SK-N-SH (cell line): ENCODE results near the gene TM7SF2. TPM values are rescaled to one million over a fixed set of nuclear protein-coding genes. Genes with fewer than 3 reads are reported as not detected.

ENCODE experiments used
- CTCF ChIA-PET: fragments of 300-600, 350-600 bp; formaldehyde crosslinking; extraction: SDS; loops from one replicate; lab custom pipeline; 2021; lab: Yijun Ruan, JAX
- POLR2A ChIA-PET: fragments of 350-600 bp; sonication (Branson Sonifier 250); formaldehyde crosslinking; extraction: SDS; loops from one replicate; lab custom pipeline; 2020; ENCODE audit warnings: antibody characterized with exemption, inconsistent platforms; lab: Yijun Ruan, JAX
- DNase-seq: peaks from one replicate; pipeline ENCODE4 v3.0.0; 2012
- H2AFZ ChIP-seq: fragments of 200-600 bp; sonication (generic); 2 replicates; pipeline ENCODE4 v1.8.1; 2016; ENCODE audit warnings: antibody characterized with exemption, mild to moderate bottlenecking, low read depth
- H3F3A ChIP-seq: fragments of 200-600 bp; sonication (generic); replicated peaks from 2 replicates; pipeline ENCODE3; 2016; ENCODE audit warnings: antibody characterized with exemption, mild to moderate bottlenecking; ENCODE audit not compliant: insufficient read depth
- H3K27ac ChIP-seq, 2 experiments: fragments of 200-500 bp in 1 of 2; fragments of 200-600 bp in 1 of 2; sonication (Bioruptor generic) in 1 of 2; sonication (generic), shearing (Covaris generic) in 1 of 2; 2 replicates each; pipeline versions ENCODE4 v1.5.1 to v1.6.1; 2014 to 2016; ENCODE audit warnings: low read depth in 2 of 2, inconsistent platforms in 1 of 2, low read length in 1 of 2, mild to moderate bottlenecking in 1 of 2, mixed read lengths in 1 of 2
- H3K27me3 ChIP-seq: fragments of 200-600 bp; sonication (generic), shearing (Covaris generic); 2 replicates; pipeline ENCODE4 v1.6.1; 2016; ENCODE audit warnings: mixed run types; ENCODE audit not compliant: insufficient read depth
- H3K36me3 ChIP-seq, 2 experiments: fragments of 200-500 bp in 1 of 2; fragments of 200-600 bp in 1 of 2; sonication (Bioruptor generic) in 1 of 2; sonication (generic) in 1 of 2; replicated peaks in 1 of 2; 2 replicates each; pipeline versions ENCODE3 to v1.5.1; 2014 to 2016; ENCODE audit warnings: low read length in 1 of 2, mild to moderate bottlenecking in 1 of 2; ENCODE audit not compliant: insufficient read depth in 2 of 2, control insufficient read depth in 1 of 2
- H3K4me1 ChIP-seq, 2 experiments: fragments of 200-500 bp in 1 of 2; fragments of 200-600 bp in 1 of 2; sonication (Bioruptor generic) in 1 of 2; sonication (generic), shearing (Covaris generic) in 1 of 2; 2 replicates each; pipeline versions ENCODE4 v1.5.1 to v1.6.1; 2014 to 2016; ENCODE audit warnings: low read depth in 1 of 2, low read length in 1 of 2, mixed run types in 1 of 2; ENCODE audit not compliant: insufficient read depth in 2 of 2, control insufficient read depth in 1 of 2
- H3K4me2 ChIP-seq: fragments of 200-600 bp; sonication (generic), shearing (Covaris generic); 2 replicates; pipeline ENCODE4 v1.6.1; 2017; ENCODE audit warnings: mixed run types
- H3K4me3 ChIP-seq, 2 experiments: fragments of 200-500 bp in 1 of 2; fragments of 200-600 bp in 1 of 2; sonication (Bioruptor generic) in 1 of 2; sonication (generic), shearing (Covaris generic) in 1 of 2; 2 replicates each; pipeline versions ENCODE4 v1.5.1 to v1.8.1; 2014 to 2016; ENCODE audit warnings: low read depth in 2 of 2, inconsistent platforms in 1 of 2, low read length in 1 of 2, mild to moderate bottlenecking in 1 of 2, mixed read lengths in 1 of 2, moderate library complexity in 1 of 2
- H3K79me2 ChIP-seq: fragments of 200-600 bp; sonication (generic); 2 replicates; pipeline ENCODE4 v1.8.1; 2017; ENCODE audit warnings: mild to moderate bottlenecking; ENCODE audit not compliant: insufficient read depth
- H3K9ac ChIP-seq: fragments of 200-600 bp; sonication (generic); 2 replicates; pipeline ENCODE4 v1.6.1; 2017; ENCODE audit warnings: mixed run types
- H3K9me2 ChIP-seq: fragments of 200-600 bp; sonication (generic); 2 replicates; pipeline ENCODE4 v1.6.1; 2017; ENCODE audit warnings: mixed run types
- H3K9me3 ChIP-seq: fragments of 200-600 bp; sonication (generic); 2 replicates; pipeline ENCODE4 v1.6.1; 2017; ENCODE audit warnings: mixed run types, mild to moderate bottlenecking, moderate library complexity
- H4K20me1 ChIP-seq: fragments of 200-600 bp; sonication (generic); 2 replicates; pipeline ENCODE4 v1.6.1; 2017; ENCODE audit warnings: mild to moderate bottlenecking, mixed run types; ENCODE audit not compliant: insufficient read depth
- FOXM1 ChIP-seq: IDR thresholded peaks from 2 replicates; pipeline ENCODE4 v1.4.0; 2012; ENCODE audit warnings: low read depth, mild to moderate bottlenecking
- GABPA ChIP-seq: IDR thresholded peaks from 2 replicates; pipeline ENCODE4 v1.4.0; 2012; ENCODE audit warnings: low read depth, mild to moderate bottlenecking
- RCOR1 ChIP-seq: fragments of 150-350 bp; IDR thresholded peaks from 2 replicates; pipeline ENCODE4 v1.6.1; 2017; ENCODE audit warnings: antibody characterized with exemption, low read length
- REST ChIP-seq: IDR thresholded peaks from 2 replicates; pipeline ENCODE4 v1.6.1; 2012; ENCODE audit warnings: mild to moderate bottlenecking, low read depth, low read length, moderate library complexity
- RXRA ChIP-seq: IDR thresholded peaks from 2 replicates; pipeline ENCODE4 v1.4.0; 2012; ENCODE audit warnings: low read depth, mild to moderate bottlenecking, borderline replicate concordance
- TEAD4 ChIP-seq: IDR thresholded peaks from 2 replicates; pipeline ENCODE4 v1.4.0; 2012; ENCODE audit warnings: mild to moderate bottlenecking, borderline replicate concordance; ENCODE audit not compliant: insufficient read depth
- YY1 ChIP-seq: IDR thresholded peaks from 2 replicates; pipeline ENCODE4 v1.4.0; 2012; ENCODE audit warnings: low read depth, mild to moderate bottlenecking
- WGBS: methylation state at CpG from one replicate; pipeline ENCODE4 v1.1.6; 2017; ENCODE audit warnings: low lambda C conversion rate; 5-methylcytosine and 5-hydroxymethylcytosine counted together
- polyA plus RNA-seq, 3 experiments: library from polyadenylated mRNA; depleted of rRNA; stranded (reverse); fragments of >200 nt; gene quantifications; 2 replicates each; pipeline ENCODE4 v1.2.3, GENCODE V29; 2012
- TF ChIP-seq, protein P1 (sequence below): fragments of 150-350 bp; IDR thresholded peaks from 2 replicates; pipeline ENCODE4 v1.6.1; 2017; ENCODE audit warnings: antibody characterized with exemption, low read length, low read depth, borderline replicate concordance
- TF ChIP-seq, protein P2 (sequence below): IDR thresholded peaks from 2 replicates; pipeline ENCODE4 v1.4.0; 2012; ENCODE audit warnings: low read depth, borderline replicate concordance

The TM7SF2 gene
- polyA plus RNA-seq, 1 of the 3 experiments (the other 2 are of a cell fraction) = 87.8 TPM

- TF ChIP-seq, protein P1, sequence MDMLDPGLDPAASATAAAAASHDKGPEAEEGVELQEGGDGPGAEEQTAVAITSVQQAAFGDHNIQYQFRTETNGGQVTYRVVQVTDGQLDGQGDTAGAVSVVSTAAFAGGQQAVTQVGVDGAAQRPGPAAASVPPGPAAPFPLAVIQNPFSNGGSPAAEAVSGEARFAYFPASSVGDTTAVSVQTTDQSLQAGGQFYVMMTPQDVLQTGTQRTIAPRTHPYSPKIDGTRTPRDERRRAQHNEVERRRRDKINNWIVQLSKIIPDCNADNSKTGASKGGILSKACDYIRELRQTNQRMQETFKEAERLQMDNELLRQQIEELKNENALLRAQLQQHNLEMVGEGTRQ = no peak
- TF ChIP-seq TEAD4 (no peak), FOXM1 (no peak)
Measured at GRCh38 chr11:65107078-65107477, 4.6 kb upstream of the TM7SF2 start (continued).

GRCh38 chr11:65107751-65108468 is 3.8 kb upstream of the TM7SF2 start:
- peaks cover 13% of the 10 kb centered on the region for H3F3A ChIP-seq
- no peak overlapping the region for H2AFZ ChIP-seq
- H3K4me3 ChIP-seq = no peak overlapping the region
- H3K36me3 ChIP-seq = peaks cover 4 to 20% of the 10 kb centered on the region in 2 experiments
- H3K27me3 ChIP-seq = no peaks in the 10 kb centered on the region
- ChIA-PET POLR2A (no interaction called here), CTCF (interaction anchor here (1.4 to 6.1 kb wide), 4 partner anchors 8 to 73 kb away, joined by 5 to 46 read pairs (median 14); partner anchors contain the start of genes CAPN1, FAU, MRPL49 and ZNHIT2)
- H4K20me1 ChIP-seq = peaks cover 8% of the 10 kb centered on the region
- WGBS = 95% methylated on average over 33 of the region's 52 CpGs
- H3K27ac ChIP-seq = no peak overlapping the region
- no peak overlapping the region for H3K9ac ChIP-seq
- H3K4me1 ChIP-seq = peaks cover under 1 to 13% of the 10 kb centered on the region in 2 experiments; a peak in 2 of 4 replicates
- H3K9me3 ChIP-seq = no peaks in the 10 kb centered on the region
- no peak for DNase-seq
- H3K9me2 ChIP-seq = no peaks in the 10 kb centered on the region
- TF ChIP-seq GABPA = no peak
- no peak for TF ChIP-seq YY1
- TF ChIP-seq REST = no peak
- TF ChIP-seq RXRA = no peak
- no peak for TF ChIP-seq RCOR1
- TF ChIP-seq, protein P2, sequence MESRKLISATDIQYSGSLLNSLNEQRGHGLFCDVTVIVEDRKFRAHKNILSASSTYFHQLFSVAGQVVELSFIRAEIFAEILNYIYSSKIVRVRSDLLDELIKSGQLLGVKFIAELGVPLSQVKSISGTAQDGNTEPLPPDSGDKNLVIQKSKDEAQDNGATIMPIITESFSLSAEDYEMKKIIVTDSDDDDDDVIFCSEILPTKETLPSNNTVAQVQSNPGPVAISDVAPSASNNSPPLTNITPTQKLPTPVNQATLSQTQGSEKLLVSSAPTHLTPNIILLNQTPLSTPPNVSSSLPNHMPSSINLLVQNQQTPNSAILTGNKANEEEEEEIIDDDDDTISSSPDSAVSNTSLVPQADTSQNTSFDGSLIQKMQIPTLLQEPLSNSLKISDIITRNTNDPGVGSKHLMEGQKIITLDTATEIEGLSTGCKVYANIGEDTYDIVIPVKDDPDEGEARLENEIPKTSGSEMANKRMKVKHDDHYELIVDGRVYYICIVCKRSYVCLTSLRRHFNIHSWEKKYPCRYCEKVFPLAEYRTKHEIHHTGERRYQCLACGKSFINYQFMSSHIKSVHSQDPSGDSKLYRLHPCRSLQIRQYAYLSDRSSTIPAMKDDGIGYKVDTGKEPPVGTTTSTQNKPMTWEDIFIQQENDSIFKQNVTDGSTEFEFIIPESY = no peak
- H3K79me2 ChIP-seq = peaks cover 34% of the 10 kb centered on the region; the same call in 1 of the 2 replicates
- H3K4me2 ChIP-seq = no peak overlapping the region
